ENCODE results near the gene CNOT3. TPM values are rescaled to one million over a fixed set of nuclear protein-coding genes. Genes with fewer than 3 reads are reported as not detected.

Gene CNOT3
- total and polyA plus RNA-seq, 2 donors (not counting 3 experiments of a cell fraction or from before 2014, with no cell fraction given), result 20.4 to 74.7 TPM

DNA sequence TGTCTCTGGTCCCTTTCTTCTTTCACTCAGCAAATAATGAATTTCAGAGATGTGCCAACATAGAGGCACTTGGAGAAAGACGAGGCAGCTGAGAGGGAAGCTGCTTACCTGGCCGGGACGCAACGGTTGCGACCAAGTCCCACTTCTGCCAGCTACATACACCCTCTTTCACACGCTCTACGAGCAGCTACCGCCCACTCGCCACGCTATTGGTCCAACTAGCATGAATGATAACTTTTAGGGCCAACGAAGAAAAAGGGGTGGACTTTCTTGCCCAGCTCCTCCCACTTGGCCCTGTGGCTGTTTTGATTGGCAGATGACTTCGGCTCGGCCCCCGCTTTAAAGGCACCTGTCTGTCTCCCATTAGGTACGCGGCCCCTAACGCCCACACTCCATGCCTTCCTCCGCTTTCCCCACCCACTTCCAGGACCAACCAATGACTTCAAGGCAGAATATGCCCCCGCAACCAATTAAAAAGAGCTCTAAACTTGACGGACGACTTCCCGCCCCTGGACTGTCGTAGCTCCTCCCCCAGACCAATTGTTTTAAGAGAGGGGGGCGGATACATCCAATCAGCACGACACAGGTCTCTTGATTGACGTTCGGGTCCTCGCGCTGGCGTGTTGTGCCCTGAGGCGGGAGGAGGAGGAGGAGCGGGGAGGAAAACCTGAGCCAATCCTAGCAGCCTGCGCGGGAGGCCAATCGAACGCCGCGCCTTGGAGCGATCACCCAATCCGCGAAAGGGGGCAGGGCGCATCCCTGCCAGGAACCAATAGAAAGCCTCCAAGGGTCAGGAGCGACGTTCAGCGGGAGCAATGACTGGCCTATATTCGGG lies 481 bp upstream of the CNOT3 start:
- Histone ChIP-seq H3K9ac (replicated peaks; ENCODE audit: extremely low read depth, insufficient read depth, low read length) (peak overlapping the region; percentile 94), H3K9me3 (replicated peaks; ENCODE audit: control insufficient read depth, insufficient read depth, low read length) (no peaks in the 10 kb centered on the region), H3K9me1 (replicated peaks; ENCODE audit: control insufficient read depth, extremely low read depth, insufficient read depth, low read length) (no peaks in the 10 kb centered on the region), H2AFZ (ENCODE audit: low read depth, low read length) (peak overlapping the region; percentile 94), H3K36me3 (ENCODE audit: control insufficient read depth in 2 of 2, extremely low read depth in 1 of 2, insufficient read depth in 2 of 2, low read length in 2 of 2) (peaks cover 3 to 4% of the 10 kb centered on the region in 2 experiments), H4K20me1 (replicated peaks; ENCODE audit: control insufficient read depth, extremely low read depth, insufficient read depth, low read length) (no peaks in the 10 kb centered on the region), H3K4me2 (ENCODE audit: insufficient read depth, low read length) (peak overlapping the region; percentile 94), H3K79me2 (ENCODE audit: control insufficient read depth, insufficient read depth, low read length) (peaks cover 43% of the 10 kb centered on the region), H3K27ac (ENCODE audit: insufficient read depth, low read depth, low read length) (peak overlapping the region; percentile 71), H3K27me3 (ENCODE audit: control insufficient read depth in 2 of 2, insufficient read depth in 2 of 2, low read length in 2 of 2) (no peaks in the 10 kb centered on the region), H3K4me1 (ENCODE audit: control insufficient read depth, extremely low read depth, insufficient read depth, low read length) (peaks cover 17% of the 10 kb centered on the region), H3K4me3 (replicated peaks in 1 of 3; ENCODE audit: insufficient read depth in 1 of 3, low read depth in 1 of 3, low read length in 3 of 3) (peak overlapping the region; percentile 14 to 98 (median 69))
- peak; percentile 100 for FAIRE-seq
- BruUV-seq (replicated peaks), result no TSS peak
- TF ChIP-seq GATA2 (IDR thresholded peaks at IDR 0.05; ENCODE audit: insufficient read depth, insufficient read length, low read depth, low read length), result no peak
- TF ChIP-seq JUN (IDR thresholded peaks at IDR 0.05; ENCODE audit: borderline replicate concordance, insufficient read depth, insufficient read length, low read depth), result no peak
- TF ChIP-seq, protein P1, sequence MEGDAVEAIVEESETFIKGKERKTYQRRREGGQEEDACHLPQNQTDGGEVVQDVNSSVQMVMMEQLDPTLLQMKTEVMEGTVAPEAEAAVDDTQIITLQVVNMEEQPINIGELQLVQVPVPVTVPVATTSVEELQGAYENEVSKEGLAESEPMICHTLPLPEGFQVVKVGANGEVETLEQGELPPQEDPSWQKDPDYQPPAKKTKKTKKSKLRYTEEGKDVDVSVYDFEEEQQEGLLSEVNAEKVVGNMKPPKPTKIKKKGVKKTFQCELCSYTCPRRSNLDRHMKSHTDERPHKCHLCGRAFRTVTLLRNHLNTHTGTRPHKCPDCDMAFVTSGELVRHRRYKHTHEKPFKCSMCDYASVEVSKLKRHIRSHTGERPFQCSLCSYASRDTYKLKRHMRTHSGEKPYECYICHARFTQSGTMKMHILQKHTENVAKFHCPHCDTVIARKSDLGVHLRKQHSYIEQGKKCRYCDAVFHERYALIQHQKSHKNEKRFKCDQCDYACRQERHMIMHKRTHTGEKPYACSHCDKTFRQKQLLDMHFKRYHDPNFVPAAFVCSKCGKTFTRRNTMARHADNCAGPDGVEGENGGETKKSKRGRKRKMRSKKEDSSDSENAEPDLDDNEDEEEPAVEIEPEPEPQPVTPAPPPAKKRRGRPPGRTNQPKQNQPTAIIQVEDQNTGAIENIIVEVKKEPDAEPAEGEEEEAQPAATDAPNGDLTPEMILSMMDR (IDR thresholded peaks at IDR 0.05; ENCODE audit: extremely low read depth in 1 of 2, insufficient read depth in 1 of 2, low read depth in 1 of 2, low read length in 2 of 2), result no peak
- TF ChIP-seq, protein P2, sequence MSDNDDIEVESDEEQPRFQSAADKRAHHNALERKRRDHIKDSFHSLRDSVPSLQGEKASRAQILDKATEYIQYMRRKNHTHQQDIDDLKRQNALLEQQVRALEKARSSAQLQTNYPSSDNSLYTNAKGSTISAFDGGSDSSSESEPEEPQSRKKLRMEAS (IDR thresholded peaks at IDR 0.05; ENCODE audit: insufficient read depth, insufficient read length), result no peak
- no peak for TF ChIP-seq EZH2 (IDR thresholded peaks at IDR 0.05; ENCODE audit: borderline replicate concordance, low read depth, low read length, severe bottlenecking)
- CTCF ChIA-PET, result interaction anchor here (0.9 to 1.7 kb wide), 13 partner anchors 11 to 344 kb away, joined by 3 to 12 read pairs (median 6); partner anchors contain the start of gene LENG1
- POLR2A ChIA-PET, result interaction anchor here (0.5 to 1.7 kb wide), 15 partner anchors 12 to 311 kb away, joined by 3 to 13 read pairs (median 3); partner anchors contain the start of genes LENG1, MBOAT7, MYADM and PRPF31
- dilution Hi-C loops (cut with MboI; ENCODE audit: extremely low pct_ligation_motif_present, low sequenced_read_pairs) (no loop called here), intact Hi-C loops (cut with micrococcal nuclease) (loop anchor here (1.0 to 2.0 kb wide), 7 partner anchors 22 to 295 kb away; partner anchors contain the start of genes LENG1, MYADM, NDUFA3 and PRPF31)
- DNase-seq (ENCODE audit: low read depth, low spot score), result peak; percentile 100

Measured in endothelial cell of umbilical vein (primary cell).